Ectodermal cell (in vitro differentiated cells): ENCODE measurements around the gene PLA2G2E.

ENCODE experiments used
- H3K27ac ChIP-seq: 2 replicates; pipeline ENCODE4 v1.7.0; 2013; ENCODE audit warnings: mild to moderate bottlenecking, low read depth, low read length; ENCODE audit not compliant: insufficient read depth, poor library complexity, severe bottlenecking
- H3K27me3 ChIP-seq: 2 replicates; pipeline ENCODE4 v1.7.0; 2013; ENCODE audit warnings: mild to moderate bottlenecking, low read length; ENCODE audit not compliant: insufficient read depth, control insufficient read depth, poor library complexity, severe bottlenecking
- H3K36me3 ChIP-seq: one replicate; pipeline ENCODE4 v1.7.0; 2013; ENCODE audit warnings: low read length; ENCODE audit not compliant: control insufficient read depth, insufficient read depth
- H3K4me1 ChIP-seq: one replicate; pipeline ENCODE4 v1.7.0; 2013; ENCODE audit warnings: low read length; ENCODE audit not compliant: control insufficient read depth, insufficient read depth
- H3K4me3 ChIP-seq: 2 replicates; pipeline ENCODE4 v1.7.0; 2013; ENCODE audit warnings: low read depth, low read length, control low read depth; ENCODE audit not compliant: insufficient read depth
- H3K9me3 ChIP-seq: 2 replicates; pipeline ENCODE4 v1.7.0; 2013; ENCODE audit warnings: mild to moderate bottlenecking, low read length, moderate library complexity; ENCODE audit not compliant: control insufficient read depth
- WGBS, 2 experiments: methylation state at CpG; one replicate each; pipeline ENCODE4 v1.1.7; 2013; ENCODE audit warnings: missing lambda C conversion rate in 2 of 2; 5-methylcytosine and 5-hydroxymethylcytosine counted together

Gene PLA2G2E

GRCh38 chr1:19920132-19920710 is 3.2 kb downstream of the PLA2G2E start:
- H3K36me3 ChIP-seq: no peaks in the 10 kb centered on the region
- peaks cover 4% of the 10 kb centered on the region for H3K4me1 ChIP-seq
- no peaks in the 10 kb centered on the region for H3K27me3 ChIP-seq
- no peak overlapping the region for H3K27ac ChIP-seq
- no peak overlapping the region for H3K4me3 ChIP-seq
- WGBS, 2 experiments: 96 to 97% methylated on average over 19 of the region's 19 CpGs
- no peaks in the 10 kb centered on the region for H3K9me3 ChIP-seq

GRCh38 chr1:19918057-19918456 is 5.4 kb downstream of the PLA2G2E start:
- Histone ChIP-seq H3K36me3 (peaks cover 4% of the 10 kb centered on the region), H3K4me3 (no peak overlapping the region), H3K9me3 (no peaks in the 10 kb centered on the region), H3K4me1 (no peaks in the 10 kb centered on the region), H3K27me3 (no peaks in the 10 kb centered on the region), H3K27ac (no peak overlapping the region)
- WGBS, 2 experiments: 18 to 31% methylated on average over 5 to 6 of the region's 6 CpGs

GRCh38 chr1:19910650-19911049 is 12.8 kb downstream of the PLA2G2E start:
- no peak overlapping the region for H3K4me3 ChIP-seq
- H3K36me3 ChIP-seq: peaks cover 47% of the 10 kb centered on the region
- H3K27me3 ChIP-seq: no peaks in the 10 kb centered on the region
- no peaks in the 10 kb centered on the region for H3K9me3 ChIP-seq
- no peaks in the 10 kb centered on the region for H3K4me1 ChIP-seq
- WGBS, 2 experiments: 86% methylated on average over 3 of the region's 3 CpGs
- H3K27ac ChIP-seq: no peak overlapping the region

- WGBS, 2 experiments: 92 to 97% methylated on average over 3 of the region's 3 CpGs
- H3K4me3 ChIP-seq: no peak overlapping the region
- H3K4me1 ChIP-seq: no peaks in the 10 kb centered on the region
- H3K27me3 ChIP-seq: no peaks in the 10 kb centered on the region
- no peak overlapping the region for H3K27ac ChIP-seq
- no peaks in the 10 kb centered on the region for H3K9me3 ChIP-seq
- H3K36me3 ChIP-seq: peaks cover 47% of the 10 kb centered on the region
Measured at GRCh38 chr1:19909971-19910370, 13.4 kb downstream of the PLA2G2E start.

- Histone ChIP-seq H3K36me3 (peaks cover 47% of the 10 kb centered on the region), H3K27ac (no peak overlapping the region), H3K4me1 (no peaks in the 10 kb centered on the region), H3K27me3 (no peaks in the 10 kb centered on the region), H3K4me3 (no peak overlapping the region), H3K9me3 (no peaks in the 10 kb centered on the region)
- 92 to 95% methylated on average over 5 of the region's 5 CpGs for WGBS, 2 experiments
Measured at GRCh38 chr1:19909392-19909791, 14.0 kb downstream of the PLA2G2E start.

- WGBS, 2 experiments: 97% methylated on average over 13 of the region's 13 CpGs
- H3K27ac ChIP-seq: no peak overlapping the region
- H3K27me3 ChIP-seq: no peaks in the 10 kb centered on the region
- H3K4me3 ChIP-seq: no peak overlapping the region
- H3K4me1 ChIP-seq: no peaks in the 10 kb centered on the region
- H3K9me3 ChIP-seq: no peaks in the 10 kb centered on the region
- peaks cover 49% of the 10 kb centered on the region for H3K36me3 ChIP-seq
Measured at GRCh38 chr1:19907456-19907855, 16.0 kb downstream of the PLA2G2E start.

GRCh38 chr1:19903621-19904020 is 19.8 kb downstream of the PLA2G2E start:
- 93 to 97% methylated on average over 7 of the region's 7 CpGs for WGBS, 2 experiments
- H3K36me3 ChIP-seq: peaks cover 25% of the 10 kb centered on the region
- H3K9me3 ChIP-seq: no peaks in the 10 kb centered on the region
- no peaks in the 10 kb centered on the region for H3K27me3 ChIP-seq
- H3K4me1 ChIP-seq: no peaks in the 10 kb centered on the region
- H3K4me3 ChIP-seq: no peak overlapping the region
- no peak overlapping the region for H3K27ac ChIP-seq

- H3K4me3 ChIP-seq: no peak overlapping the region
- H3K27me3 ChIP-seq: no peaks in the 10 kb centered on the region
- H3K36me3 ChIP-seq: peaks cover 18% of the 10 kb centered on the region
- H3K27ac ChIP-seq: no peak overlapping the region
- no peaks in the 10 kb centered on the region for H3K4me1 ChIP-seq
- no peaks in the 10 kb centered on the region for H3K9me3 ChIP-seq
- WGBS, 2 experiments: 89 to 100% methylated on average over 1 of the region's 1 CpG
Measured at GRCh38 chr1:19901653-19902052, 21.8 kb downstream of the PLA2G2E start.

- no peak overlapping the region for H3K27ac ChIP-seq
- no peak overlapping the region for H3K4me3 ChIP-seq
- no peaks in the 10 kb centered on the region for H3K9me3 ChIP-seq
- no peaks in the 10 kb centered on the region for H3K4me1 ChIP-seq
- no peaks in the 10 kb centered on the region for H3K27me3 ChIP-seq
- H3K36me3 ChIP-seq: peaks cover 51% of the 10 kb centered on the region
- WGBS, 2 experiments: 98 to 99% methylated on average over 5 of the region's 5 CpGs
Measured at GRCh38 chr1:19894218-19894617, 29.2 kb downstream of the PLA2G2E start.

- no peak overlapping the region for H3K27ac ChIP-seq
- no peaks in the 10 kb centered on the region for H3K27me3 ChIP-seq
- no peaks in the 10 kb centered on the region for H3K4me1 ChIP-seq
- peaks cover 51% of the 10 kb centered on the region for H3K36me3 ChIP-seq
- H3K4me3 ChIP-seq: no peak overlapping the region
- 95 to 96% methylated on average over 3 of the region's 3 CpGs for WGBS, 2 experiments
- H3K9me3 ChIP-seq: no peaks in the 10 kb centered on the region
Measured at GRCh38 chr1:19893687-19894086, 29.7 kb downstream of the PLA2G2E start.
